Loucy (cell line): ENCODE data around the gene CCDC187.

Source experiments
- CTCF ChIP-seq: fragments of 200-600 bp; sonication (generic); conservative IDR thresholded peaks from 2 replicates; pipeline ENCODE4 v1.5.1; 2014; ENCODE audit warnings: mild to moderate bottlenecking, antibody characterized with exemption, low read length
- EZH2phosphoT487 ChIP-seq: fragments of 200-600 bp; IDR thresholded peaks from 2 replicates; pipeline ENCODE4 v1.6.1; 2018; ENCODE audit warnings: antibody characterized with exemption, mild to moderate bottlenecking, moderate library complexity, borderline replicate concordance

GRCh38 chr9:136344544-136345280 lies 40.8 kb upstream of the CCDC187 start:
- TF ChIP-seq CTCF (no peak), EZH2phosphoT487 (no peak)
